ENCODE measurements around the gene DCLK2.
"Not testable (repeated sequence)": the region's sequence is repeated elsewhere in the genome, so short reads cannot be mapped to it uniquely, and the experiment has no call there.

The DCLK2 gene

GRCh38 chr4:150158041-150158440 is 79.8 kb downstream of the DCLK2 start:
- DNase-seq = no peak

- DNase-seq = no peak
Measured at GRCh38 chr4:150160473-150160872, 82.2 kb downstream of the DCLK2 start.

- no peak for DNase-seq
Measured at GRCh38 chr4:150161109-150161508, 82.9 kb downstream of the DCLK2 start.

GRCh38 chr4:150162020-150162419 is 83.8 kb downstream of the DCLK2 start:
- DNase-seq = not testable (repeated sequence)

- DNase-seq = no peak
Measured at GRCh38 chr4:150164055-150164454, 85.8 kb downstream of the DCLK2 start.

GRCh38 chr4:150164956-150165629 is 86.8 kb downstream of the DCLK2 start:
- DNase-seq = no peak

GRCh38 chr4:150167054-150167453 is 88.8 kb downstream of the DCLK2 start:
- no peak for DNase-seq

GRCh38 chr4:150173432-150173861 is 95.2 kb downstream of the DCLK2 start:
- no peak for DNase-seq

- DNase-seq = no peak
Measured at GRCh38 chr4:150173982-150174398, 95.7 kb downstream of the DCLK2 start.

- no peak for DNase-seq
Measured at GRCh38 chr4:150176547-150176946, 98.3 kb downstream of the DCLK2 start.

GRCh38 chr4:150178161-150178560 is 99.9 kb downstream of the DCLK2 start:
- DNase-seq = no peak

GRCh38 chr4:150181536-150181935 is 103.3 kb downstream of the DCLK2 start:
- DNase-seq = no peak

GRCh38 chr4:150182794-150183193 is 104.5 kb downstream of the DCLK2 start:
- no peak for DNase-seq

- not testable (repeated sequence) for DNase-seq
Measured at GRCh38 chr4:150185033-150185432, 106.8 kb downstream of the DCLK2 start.

- DNase-seq = no peak
Measured at GRCh38 chr4:150192986-150193385, 114.7 kb downstream of the DCLK2 start.

GRCh38 chr4:150197256-150197655 is 119.0 kb downstream of the DCLK2 start:
- not testable (repeated sequence) for DNase-seq

- no peak for DNase-seq
Measured at GRCh38 chr4:150199056-150199455, 120.8 kb downstream of the DCLK2 start.

- DNase-seq = no peak
Measured at GRCh38 chr4:150205016-150205415, 126.8 kb downstream of the DCLK2 start.

- no peak for DNase-seq
Measured at GRCh38 chr4:150206265-150206664, 128.0 kb downstream of the DCLK2 start.

- no peak for DNase-seq
Measured at GRCh38 chr4:150206954-150207353, 128.7 kb downstream of the DCLK2 start.

GRCh38 chr4:150207871-150208270 is 129.6 kb downstream of the DCLK2 start:
- DNase-seq = no peak

GRCh38 chr4:150209140-150209829 is 131.0 kb downstream of the DCLK2 start:
- peak; percentile 76 for DNase-seq

- DNase-seq = no peak
Measured at GRCh38 chr4:150211016-150211415, 132.8 kb downstream of the DCLK2 start.

GRCh38 chr4:150211799-150212445 is 133.7 kb downstream of the DCLK2 start:
- DNase-seq = no peak

All from OCI-M1 (cell line).